DMS114 treated with DMSO at 0.1 percent for 48 hours (cell line): Measurements from ENCODE around the gene ZRANB1.

ENCODE experiments used
- DNase-seq: peaks from one replicate; lab custom pipeline; 2025; ENCODE audit not compliant: unreplicated experiment; lab: John Stamatoyannopoulos, UW

Gene ZRANB1

GRCh38 chr10:124918906-124919305 is 23.0 kb upstream of the ZRANB1 start:
- DNase-seq, result no peak

- no peak for DNase-seq
Measured at GRCh38 chr10:124921261-124921660, 20.7 kb upstream of the ZRANB1 start.

DNA sequence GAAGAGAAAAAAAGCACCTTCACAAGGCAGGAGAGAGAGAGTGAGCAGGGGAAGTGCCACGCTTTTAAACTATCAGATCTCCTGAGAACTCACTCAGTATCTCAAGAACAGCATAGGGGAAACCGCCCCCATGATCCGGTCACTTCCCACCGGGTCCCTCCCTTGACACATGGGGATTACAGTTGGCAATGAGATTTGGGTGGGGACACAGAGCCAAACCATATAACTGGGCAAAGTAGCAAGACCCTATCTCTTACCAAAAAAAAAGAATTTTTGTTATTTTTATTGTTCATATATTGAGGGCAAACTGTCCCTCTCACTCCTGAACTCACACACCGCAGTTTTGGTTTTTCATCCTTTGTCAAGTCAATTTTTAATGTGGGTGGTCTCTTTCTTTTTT is 18.2 kb upstream of the ZRANB1 start:
- DNase-seq, result no peak

DNA sequence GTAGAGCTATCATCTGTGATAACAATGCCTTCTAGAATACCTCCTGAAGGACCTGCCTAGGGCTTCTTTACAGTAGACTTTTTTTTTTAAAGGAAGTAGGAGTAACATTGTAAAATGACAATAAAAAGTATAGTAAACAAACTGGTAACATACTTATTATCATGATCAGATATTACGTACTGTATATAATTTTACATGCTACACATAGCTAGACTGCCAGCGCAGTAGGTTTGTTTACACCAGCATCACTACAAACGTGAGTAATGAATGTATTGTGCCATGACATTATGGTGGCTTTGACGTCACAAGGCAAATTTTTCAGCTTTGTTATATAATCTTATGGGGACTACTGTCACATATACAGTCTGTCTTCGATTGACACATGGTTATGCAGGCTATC is 15.4 kb upstream of the ZRANB1 start:
- DNase-seq, result no peak

- DNase-seq, result no peak
Measured at GRCh38 chr10:124928087-124928486, 13.8 kb upstream of the ZRANB1 start.

DNA sequence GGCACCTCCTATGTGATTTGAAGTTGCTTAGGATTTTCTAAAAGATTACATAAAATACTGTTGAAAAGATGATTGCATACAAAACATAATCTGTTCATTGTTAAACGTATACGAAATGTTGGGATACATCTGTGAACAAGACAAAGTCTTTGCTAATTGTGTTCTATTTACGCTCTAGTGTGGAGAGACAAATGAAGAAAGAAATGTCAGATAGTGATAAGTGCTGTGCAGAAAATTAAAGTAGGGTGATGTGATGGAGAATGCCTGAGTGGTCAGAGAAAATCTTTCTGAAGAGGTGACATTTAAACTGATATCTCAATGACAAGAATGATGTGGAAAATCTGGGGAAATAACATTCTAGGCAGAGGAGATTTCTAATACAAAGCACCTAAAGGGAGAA is 13.4 kb upstream of the ZRANB1 start:
- DNase-seq, result no peak

GRCh38 chr10:124935946-124936345 is 6.0 kb upstream of the ZRANB1 start:
- DNase-seq, result no peak

DNA sequence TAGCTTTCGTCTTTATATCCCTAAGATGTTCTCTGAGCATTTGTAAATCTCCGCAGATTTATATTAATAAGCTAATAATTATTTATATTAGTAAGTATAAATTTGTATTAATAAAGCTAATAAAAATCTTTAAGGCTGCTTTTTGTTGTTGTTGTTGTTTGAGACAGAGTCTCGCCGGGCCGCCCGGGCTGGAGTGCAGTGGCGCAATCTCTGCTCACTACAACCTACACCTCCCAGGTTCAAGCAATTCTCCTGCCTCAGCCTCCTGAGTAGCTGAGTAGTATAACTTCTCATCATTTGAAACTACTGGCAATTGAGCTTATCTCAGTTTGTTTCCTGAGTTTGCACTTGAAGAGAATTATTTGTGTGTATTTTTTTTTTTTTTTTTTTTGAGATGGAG is 5.1 kb upstream of the ZRANB1 start:
- no peak for DNase-seq

DNA sequence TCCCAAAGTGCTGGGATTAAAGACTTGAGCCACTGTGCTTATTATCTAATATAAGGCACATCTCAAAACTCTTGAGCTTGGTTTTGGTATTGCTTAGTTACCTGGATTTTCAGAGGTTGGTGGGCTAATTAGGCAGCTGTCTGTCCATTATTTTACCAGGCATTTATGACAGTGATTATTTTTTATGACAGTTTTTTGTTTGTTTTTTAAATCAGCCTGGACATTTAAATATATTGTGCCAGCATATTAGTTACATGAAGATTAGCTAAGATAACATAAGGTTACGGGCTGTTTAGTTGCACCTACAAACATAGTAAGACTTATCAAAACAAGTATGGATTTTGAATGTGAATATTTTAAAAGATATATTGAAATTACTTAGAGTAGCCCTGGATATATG is 2.6 kb upstream of the ZRANB1 start:
- DNase-seq, result no peak

- no peak for DNase-seq
Measured at GRCh38 chr10:124942317-124943169, 620 bp downstream of the ZRANB1 start.

DNA sequence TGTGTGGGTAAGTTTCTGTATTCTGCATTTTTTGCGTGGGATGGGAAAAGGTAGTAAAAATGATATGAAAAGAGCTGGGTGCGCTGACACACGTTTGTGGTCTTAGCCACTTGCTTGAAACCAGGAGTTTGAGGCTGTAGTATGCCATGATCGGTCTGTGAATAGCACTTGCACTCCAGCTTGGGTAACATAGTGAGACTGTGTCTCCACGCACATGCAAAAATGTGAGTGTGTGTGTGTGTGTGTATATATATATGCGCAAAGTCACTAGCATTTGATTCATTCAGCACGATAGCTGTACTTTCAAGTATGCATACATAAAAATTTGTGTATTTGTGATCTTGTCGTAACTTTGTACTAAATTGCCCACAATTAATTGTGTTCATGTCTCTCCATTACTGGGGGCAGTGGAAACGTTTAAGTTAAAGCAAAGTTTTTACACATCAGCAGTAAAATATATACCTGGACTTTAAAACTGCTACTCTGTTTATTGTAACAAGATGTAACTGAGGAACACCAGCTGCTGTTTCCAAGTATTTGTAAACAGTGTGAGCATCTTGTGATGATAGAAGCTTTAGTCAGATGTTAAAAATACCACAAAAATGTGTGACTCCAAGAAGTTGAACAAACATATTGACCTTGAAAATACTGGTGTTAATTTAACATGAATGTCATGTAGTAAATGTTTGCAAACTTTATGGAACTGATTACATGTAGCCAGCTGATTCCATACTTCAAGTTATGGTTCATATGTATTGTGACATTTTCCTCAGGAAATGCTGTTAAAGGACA is 1.6 kb downstream of the ZRANB1 start:
- no peak for DNase-seq

GRCh38 chr10:124944982-124945381 is 3.1 kb downstream of the ZRANB1 start:
- no peak for DNase-seq

- DNase-seq, result no peak
Measured at GRCh38 chr10:124946945-124947344, 5.0 kb downstream of the ZRANB1 start.

DNA sequence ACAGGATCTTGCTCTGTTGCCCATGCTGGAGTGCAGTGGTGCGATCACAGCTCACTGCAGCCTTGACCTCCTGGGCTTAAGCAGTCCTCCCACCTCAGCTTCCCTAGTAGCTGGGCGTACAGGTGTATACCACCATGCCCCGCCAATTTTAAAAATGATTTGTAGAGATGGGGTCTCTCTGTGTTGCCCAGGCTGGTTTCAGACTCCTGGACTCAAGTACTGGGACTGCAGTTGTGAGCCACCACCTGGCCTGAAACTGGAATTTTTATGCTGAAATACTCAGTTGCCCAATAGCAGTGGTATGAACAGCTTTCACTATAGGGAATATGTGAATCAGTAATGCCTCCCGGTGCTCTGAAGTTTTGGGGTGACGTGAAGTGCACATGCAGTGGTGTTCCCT is 7.6 kb downstream of the ZRANB1 start:
- no peak for DNase-seq

DNA sequence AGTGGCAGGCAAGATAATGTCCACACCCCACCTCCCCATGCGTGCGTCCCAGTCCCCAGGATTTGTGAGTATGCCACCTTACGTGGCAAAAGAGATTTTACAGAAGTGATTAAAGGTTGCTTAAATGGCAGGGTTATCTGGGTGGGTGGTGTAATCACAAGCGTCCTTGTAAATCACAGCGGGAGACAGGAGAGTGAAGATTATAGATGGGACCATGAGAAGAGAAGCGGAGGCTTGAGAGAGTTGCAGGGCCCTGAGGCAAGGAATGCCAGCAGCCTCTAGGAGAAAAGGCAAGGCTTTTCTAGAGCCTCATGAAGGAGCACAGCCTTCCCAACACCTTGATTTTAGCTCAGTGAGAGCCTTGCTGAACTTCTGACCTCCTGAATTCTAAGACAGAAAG is 10.2 kb downstream of the ZRANB1 start:
- no peak for DNase-seq

DNA sequence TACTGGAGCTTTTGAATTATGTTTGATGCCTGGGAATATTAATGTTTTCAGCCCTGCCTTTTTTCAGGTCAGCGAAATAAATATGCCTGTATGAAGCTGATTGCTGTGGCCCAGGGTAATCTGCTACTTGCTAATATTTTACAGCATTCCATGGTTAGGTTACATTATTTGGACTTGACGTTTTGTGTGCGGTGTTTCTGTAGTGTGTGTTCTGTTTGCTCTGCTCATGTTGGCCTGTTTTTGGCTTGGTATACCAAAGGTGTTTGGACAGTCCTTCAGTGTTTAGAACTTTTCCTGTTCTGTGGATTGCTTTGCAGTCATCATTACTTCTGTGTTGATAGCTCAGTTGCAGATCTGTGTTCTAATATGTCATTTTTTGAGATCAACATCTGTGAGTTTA is 11.5 kb downstream of the ZRANB1 start:
- no peak for DNase-seq

DNA sequence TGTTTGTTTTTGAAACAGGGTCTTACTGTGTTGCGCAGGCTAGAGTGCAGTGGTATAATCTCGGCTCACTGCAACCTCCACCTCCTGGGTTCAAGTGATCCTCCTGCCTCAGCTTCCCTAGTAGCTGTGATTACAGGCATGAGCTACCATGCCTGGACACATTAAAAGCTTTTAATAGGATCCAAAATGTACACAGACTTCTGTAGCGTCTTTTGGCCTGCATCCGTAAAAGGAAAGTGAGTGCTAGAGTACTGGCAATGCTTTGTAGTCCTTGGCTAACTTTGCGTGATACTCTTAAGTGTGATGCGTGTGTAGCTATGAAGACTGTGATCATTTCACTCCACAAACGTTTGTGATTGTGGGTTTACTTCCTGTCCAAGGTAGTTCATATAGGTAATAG is 13.3 kb downstream of the ZRANB1 start:
- DNase-seq, result no peak

GRCh38 chr10:124955868-124956267 is 13.9 kb downstream of the ZRANB1 start:
- DNase-seq, result no peak

DNA sequence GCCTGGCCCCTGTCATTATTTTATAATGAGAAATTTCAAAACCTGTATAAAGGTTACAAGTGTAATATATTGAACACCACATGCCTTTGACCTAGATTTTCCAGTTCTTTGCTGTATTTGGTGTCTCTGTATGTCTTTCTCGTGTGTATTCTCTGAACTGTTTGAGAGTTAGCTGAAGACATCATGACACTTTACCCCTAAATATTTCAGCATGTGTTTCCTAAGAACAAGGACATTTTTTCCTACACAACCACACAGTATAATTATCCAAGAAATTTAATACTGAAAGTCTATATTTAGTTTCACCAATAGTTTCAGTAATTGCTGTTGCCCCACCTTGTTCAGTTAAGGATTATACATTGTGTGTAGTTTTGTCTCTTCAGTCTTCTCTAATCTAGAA is 14.8 kb downstream of the ZRANB1 start:
- no peak for DNase-seq

DNA sequence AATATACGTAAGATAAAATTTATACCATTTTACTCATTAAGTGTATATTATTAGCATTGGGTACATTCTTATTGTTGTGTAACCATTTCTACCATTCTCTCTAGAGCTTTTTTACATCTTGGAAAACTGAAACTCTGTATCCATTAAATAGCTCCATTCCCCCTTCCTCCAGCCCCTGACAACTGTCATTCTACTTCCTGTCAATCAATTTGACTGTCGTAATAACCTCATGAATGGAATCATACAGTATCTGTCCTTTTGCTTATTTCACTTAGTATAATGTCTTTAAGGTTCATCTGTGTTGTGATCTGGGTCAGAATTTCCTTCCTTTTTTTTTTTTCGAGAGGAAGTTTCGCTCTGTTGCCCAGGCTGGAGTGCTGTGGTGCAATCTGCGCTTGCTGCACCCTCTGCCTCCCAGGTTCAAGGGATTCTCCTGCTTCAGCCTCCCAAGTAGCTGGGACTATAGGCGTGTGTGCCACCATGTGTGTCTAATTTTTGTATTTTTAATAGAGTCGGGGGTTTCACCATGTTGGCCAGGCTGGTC is 15.6 kb downstream of the ZRANB1 start:
- no peak for DNase-seq

GRCh38 chr10:124959564-124959963 is 17.6 kb downstream of the ZRANB1 start:
- DNase-seq, result no peak

- no peak for DNase-seq
Measured at GRCh38 chr10:124961248-124961570, 19.3 kb downstream of the ZRANB1 start.
